ENCODE data around the gene GPR107. TPM values are rescaled to one million over a fixed set of nuclear protein-coding genes. Genes with fewer than 3 reads are reported as not detected.

The GPR107 gene
- total RNA-seq, 4 donors from 2014 or later = 13.5 to 20.7 (median 17.5) TPM

- ATAC-seq = no peak
- TF ChIP-seq POLR2A (IDR thresholded peaks at IDR 0.05) = no peak
- TF ChIP-seq CTCF (IDR thresholded peaks at IDR 0.05 in 4 of 5, conservative IDR thresholded peaks at IDR 0.05 in 1 of 5) = no peak
- no peak overlapping the region for H3K4me3 ChIP-seq
- H3K27me3 ChIP-seq = no peaks in the 10 kb centered on the region
- peaks cover 3 to 58% of the 10 kb centered on the region in 2 donors for H3K36me3 ChIP-seq
- no peak overlapping the region for H3K27ac ChIP-seq
- in situ Hi-C loops (cut with MboI; ENCODE audit: low sequenced_read_pairs in 4 of 4) = loop anchor here in 2 of 4 donors (5.0 to 10.0 kb wide), 2 partner anchors 132 to 134 kb away; no protein-coding TSS in a partner anchor
- DNase-seq = no peak
- H3K4me1 ChIP-seq = peaks cover 0 to 10% of the 10 kb centered on the region in 2 donors
- intact Hi-C loops (cut with DNase I; ENCODE audit: low total_unique reads) = no loop called here
- no peaks in the 10 kb centered on the region for H3K9me3 ChIP-seq
Observed at GRCh38 chr9:130100681-130101080, 47.0 kb downstream of the GPR107 start.

DNA sequence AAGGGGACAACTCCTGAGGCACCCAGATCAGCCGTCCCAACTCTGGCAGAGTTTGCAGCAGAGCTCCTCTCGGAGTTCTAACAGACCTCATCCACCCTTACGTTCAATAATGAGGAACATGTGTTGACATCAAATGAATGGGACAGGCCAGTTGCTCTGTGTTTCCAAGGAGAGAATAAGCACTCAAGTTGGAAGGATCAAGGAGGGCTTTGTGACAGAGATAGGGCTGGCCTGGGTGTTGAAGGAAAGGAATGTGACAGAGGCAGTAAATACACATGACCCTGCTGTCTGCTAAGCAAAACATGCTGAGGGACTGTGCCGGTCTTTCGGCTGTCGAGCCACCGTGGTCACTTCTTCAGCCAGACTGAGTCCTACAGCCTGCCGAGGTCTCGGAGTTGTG, 48.2 kb downstream of the GPR107 start:
- DNase-seq (no peak), ATAC-seq (no peak)
- intact Hi-C loops (cut with DNase I; ENCODE audit: low total_unique reads) (no loop called here), in situ Hi-C loops (cut with MboI; ENCODE audit: low sequenced_read_pairs in 4 of 4) (loop anchor here in 2 of 4 donors (5.0 to 10.0 kb wide), 2 partner anchors 130 to 133 kb away; no protein-coding TSS in a partner anchor)
- no peak overlapping the region for H3K27ac ChIP-seq
- H3K4me1 ChIP-seq = peaks cover 0 to 10% of the 10 kb centered on the region in 2 donors
- no peak overlapping the region for H3K4me3 ChIP-seq
- peaks cover 3 to 58% of the 10 kb centered on the region in 2 donors for H3K36me3 ChIP-seq
- H3K9me3 ChIP-seq = no peaks in the 10 kb centered on the region
- no peaks in the 10 kb centered on the region for H3K27me3 ChIP-seq
- no peak for TF ChIP-seq CTCF (IDR thresholded peaks at IDR 0.05 in 4 of 5, conservative IDR thresholded peaks at IDR 0.05 in 1 of 5)
- TF ChIP-seq POLR2A (IDR thresholded peaks at IDR 0.05) = no peak

GRCh38 chr9:130104491-130105193, 50.9 kb downstream of the GPR107 start:
- no peaks in the 10 kb centered on the region for H3K9me3 ChIP-seq
- peaks cover 0 to 10% of the 10 kb centered on the region in 2 donors for H3K4me1 ChIP-seq
- TF ChIP-seq CTCF (IDR thresholded peaks at IDR 0.05 in 4 of 5, conservative IDR thresholded peaks at IDR 0.05 in 1 of 5) (no peak), POLR2A (IDR thresholded peaks at IDR 0.05) (no peak)
- no peaks in the 10 kb centered on the region for H3K27me3 ChIP-seq
- H3K4me3 ChIP-seq = no peak overlapping the region
- H3K27ac ChIP-seq = peak overlapping the region; percentile 16 to 60 (median 28)
- in situ Hi-C loops (cut with MboI; ENCODE audit: low sequenced_read_pairs in 4 of 4) = loop anchor here (5.0 to 10.0 kb wide), 3 partner anchors 128 to 133 kb away; no protein-coding TSS in a partner anchor
- intact Hi-C loops (cut with DNase I; ENCODE audit: low total_unique reads) = loop anchor here (5.0 kb wide), 1 partner anchor 68 kb away; the partner anchor contains the start of gene NCS1
- DNase-seq = peak; percentile 33 to 46
- peak; percentile 69 to 78 for ATAC-seq
- peaks cover 3 to 67% of the 10 kb centered on the region in 2 donors for H3K36me3 ChIP-seq

- ATAC-seq (no peak), DNase-seq (no peak)
- H3K27ac ChIP-seq = no peak overlapping the region
- peaks cover 0 to 63% of the 10 kb centered on the region in 2 donors for H3K36me3 ChIP-seq
- no peak overlapping the region for H3K4me3 ChIP-seq
- no peak for TF ChIP-seq CTCF (IDR thresholded peaks at IDR 0.05 in 4 of 5, conservative IDR thresholded peaks at IDR 0.05 in 1 of 5)
- TF ChIP-seq POLR2A (IDR thresholded peaks at IDR 0.05) = no peak
- H3K9me3 ChIP-seq = no peaks in the 10 kb centered on the region
- no peaks in the 10 kb centered on the region for H3K27me3 ChIP-seq
- peaks cover 0 to 10% of the 10 kb centered on the region in 2 donors for H3K4me1 ChIP-seq
- intact Hi-C loops (cut with DNase I; ENCODE audit: low total_unique reads) (loop anchor here (1.0 to 5.0 kb wide), 3 partner anchors 65 to 222 kb away; partner anchors contain the start of gene NCS1), in situ Hi-C loops (cut with MboI; ENCODE audit: low sequenced_read_pairs in 4 of 4) (loop anchor here in 3 of 4 donors (5.0 to 10.0 kb wide), 2 partner anchors 128 to 130 kb away; no protein-coding TSS in a partner anchor)
Observed at GRCh38 chr9:130106860-130107233, 53.1 kb downstream of the GPR107 start.
